Umbilical cord (tissue), 2 donors: Measurements from ENCODE around the gene GMPPA. TPM values are rescaled to one million over a fixed set of nuclear protein-coding genes. Genes with fewer than 3 reads are reported as not detected.
A peak's percentile ranks its signal among the peaks of the same experiment; 100 is the strongest.

Experiments
- DNase-seq: peaks from one replicate; pipeline ENCODE4 v3.0.0-alpha.2; 2015; ENCODE audit warnings: low spot score
- total RNA-seq: library from RNA; depleted of rRNA; stranded (reverse); fragments of >200 nt; gene quantifications from one replicate; pipeline ENCODE4 v1.2.3, GENCODE V29; 2014; ENCODE audit warnings: low replicate concordance; ENCODE audit not compliant: insufficient read depth

GMPPA gene
- total RNA-seq, 1 donor from 2014 or later: 44.1 TPM

DNA sequence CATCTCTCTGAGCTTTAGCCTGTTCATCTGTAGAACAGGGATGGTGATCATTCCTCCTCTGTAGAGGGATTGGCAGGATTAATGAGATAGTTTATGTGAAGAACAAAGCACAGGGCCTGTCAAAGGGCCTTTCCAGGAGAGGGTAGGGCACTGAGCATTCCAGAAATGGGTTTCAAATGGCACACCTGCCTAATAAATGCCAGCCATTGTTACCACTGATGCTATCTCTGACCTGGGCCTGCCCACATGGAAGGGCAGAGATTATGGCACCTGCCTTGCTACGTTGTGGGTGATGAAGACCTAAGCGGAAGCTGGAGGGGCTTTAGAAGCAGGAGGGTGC is 31.0 kb upstream of the GMPPA start:
- DNase-seq: no peak

DNA sequence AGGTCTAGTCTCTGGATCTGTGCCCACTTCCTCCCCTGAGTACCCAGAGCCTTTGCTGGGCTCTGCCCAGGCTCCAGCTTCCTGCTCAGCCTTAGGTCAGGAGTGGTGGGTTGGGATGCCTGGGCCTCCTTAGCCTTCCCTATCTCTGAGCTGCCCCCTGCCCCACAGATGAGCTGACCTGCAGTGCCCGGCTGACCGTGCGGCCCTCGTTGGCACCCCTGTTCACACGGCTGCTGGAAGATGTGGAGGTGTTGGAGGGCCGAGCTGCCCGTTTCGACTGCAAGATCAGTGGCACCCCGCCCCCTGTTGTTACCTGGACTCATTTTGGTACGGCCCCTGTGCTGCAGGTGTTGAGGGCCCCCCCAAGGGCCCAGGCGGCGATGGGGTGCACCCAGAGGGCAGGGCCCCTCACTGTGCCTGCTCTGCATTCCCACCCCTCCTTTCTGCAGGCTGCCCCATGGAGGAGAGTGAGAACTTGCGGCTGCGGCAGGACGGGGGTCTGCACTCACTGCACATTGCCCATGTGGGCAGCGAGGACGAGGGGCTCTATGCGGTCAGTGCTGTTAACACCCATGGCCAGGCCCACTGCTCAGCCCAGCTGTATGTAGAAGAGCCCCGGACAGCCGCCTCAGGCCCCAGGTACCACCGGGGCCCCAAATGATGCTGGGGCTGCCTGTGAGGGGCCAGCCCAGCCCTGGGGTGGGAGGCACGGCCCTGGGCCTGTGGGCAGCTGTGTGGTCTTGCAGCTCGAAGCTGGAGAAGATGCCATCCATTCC is 30.1 kb upstream of the GMPPA start:
- no peak for DNase-seq

DNA sequence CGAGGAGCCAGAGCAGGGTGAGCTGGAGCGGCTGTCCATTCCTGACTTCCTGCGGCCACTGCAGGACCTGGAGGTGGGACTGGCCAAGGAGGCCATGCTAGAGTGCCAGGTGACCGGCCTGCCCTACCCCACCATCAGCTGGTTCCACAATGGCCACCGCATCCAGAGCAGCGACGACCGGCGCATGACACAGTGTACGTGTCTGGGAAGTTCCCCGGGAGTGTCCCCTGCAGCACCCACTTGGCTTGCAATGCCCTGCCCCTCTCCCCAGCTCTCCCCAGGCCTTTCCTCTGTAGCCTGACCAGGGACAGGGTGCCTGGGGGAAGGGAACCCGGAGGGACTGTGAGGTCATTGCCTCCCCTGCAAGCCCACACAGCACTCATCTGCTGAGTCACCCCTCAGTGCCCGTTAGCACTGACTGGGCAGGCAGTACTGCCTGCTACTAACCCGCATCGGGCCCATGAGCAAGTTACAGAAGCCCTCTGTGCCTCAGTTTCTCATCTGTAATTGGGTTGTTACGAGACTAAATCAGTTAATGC is 29.4 kb upstream of the GMPPA start:
- DNase-seq: no peak

DNA sequence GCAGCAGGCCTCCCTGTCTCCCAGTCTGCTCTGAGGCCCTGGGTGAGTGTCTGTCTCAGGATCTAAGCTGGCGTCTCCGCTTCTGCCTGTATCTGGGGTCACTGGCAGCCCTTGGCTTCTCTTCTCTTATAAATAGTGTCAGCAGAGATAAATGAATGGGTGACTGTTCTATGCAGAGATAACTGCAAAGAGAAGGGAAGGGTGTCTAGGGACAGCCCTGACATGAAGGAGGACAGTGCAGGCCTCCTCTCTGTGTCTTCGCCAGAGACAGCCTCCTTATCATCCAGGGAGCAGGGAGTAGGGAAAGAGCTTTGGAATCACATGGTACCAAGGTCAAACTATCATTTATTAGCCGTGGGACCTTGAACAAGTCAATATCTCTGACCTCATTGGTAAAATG is 28.3 kb upstream of the GMPPA start:
- no peak for DNase-seq

DNA sequence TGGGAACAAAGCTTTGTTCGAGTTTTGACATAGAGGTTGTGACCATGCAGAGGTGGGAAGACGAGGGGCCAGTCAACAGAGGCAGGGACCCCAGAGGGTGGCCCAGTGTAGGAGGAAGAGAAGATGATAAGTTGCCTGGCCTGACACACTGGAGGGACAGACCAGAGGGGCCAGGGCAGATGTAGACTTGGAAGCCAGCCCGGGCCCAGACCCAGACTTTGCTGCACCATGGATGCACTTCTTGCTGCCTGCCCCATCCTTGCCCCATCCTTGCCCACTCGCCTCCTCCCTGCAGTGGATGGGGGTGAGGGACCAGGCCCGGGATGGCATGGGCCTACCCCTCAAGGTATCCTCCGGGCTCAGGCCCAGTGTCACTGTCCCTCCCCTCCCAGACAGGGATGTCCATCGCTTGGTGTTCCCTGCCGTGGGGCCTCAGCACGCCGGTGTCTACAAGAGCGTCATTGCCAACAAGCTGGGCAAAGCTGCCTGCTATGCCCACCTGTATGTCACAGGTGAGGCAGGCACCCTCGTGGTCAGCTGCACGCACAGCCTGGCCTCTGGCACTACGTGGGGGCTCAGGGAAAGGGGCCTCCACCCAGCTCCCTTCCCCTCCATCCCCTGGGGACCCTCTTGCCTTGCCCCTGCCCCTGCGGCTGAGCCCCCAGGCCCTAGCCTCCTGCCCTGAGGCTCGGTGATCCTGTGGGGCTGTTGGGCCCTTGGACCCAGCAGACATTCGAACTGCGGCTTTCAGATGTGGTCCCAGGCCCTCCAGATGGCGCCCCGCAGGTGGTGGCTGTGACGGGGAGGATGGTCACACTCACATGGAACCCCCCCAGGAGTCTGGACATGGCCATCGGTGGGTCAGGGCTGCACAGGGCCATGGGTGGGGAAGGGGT is 27.0 kb upstream of the GMPPA start:
- no peak for DNase-seq

DNA sequence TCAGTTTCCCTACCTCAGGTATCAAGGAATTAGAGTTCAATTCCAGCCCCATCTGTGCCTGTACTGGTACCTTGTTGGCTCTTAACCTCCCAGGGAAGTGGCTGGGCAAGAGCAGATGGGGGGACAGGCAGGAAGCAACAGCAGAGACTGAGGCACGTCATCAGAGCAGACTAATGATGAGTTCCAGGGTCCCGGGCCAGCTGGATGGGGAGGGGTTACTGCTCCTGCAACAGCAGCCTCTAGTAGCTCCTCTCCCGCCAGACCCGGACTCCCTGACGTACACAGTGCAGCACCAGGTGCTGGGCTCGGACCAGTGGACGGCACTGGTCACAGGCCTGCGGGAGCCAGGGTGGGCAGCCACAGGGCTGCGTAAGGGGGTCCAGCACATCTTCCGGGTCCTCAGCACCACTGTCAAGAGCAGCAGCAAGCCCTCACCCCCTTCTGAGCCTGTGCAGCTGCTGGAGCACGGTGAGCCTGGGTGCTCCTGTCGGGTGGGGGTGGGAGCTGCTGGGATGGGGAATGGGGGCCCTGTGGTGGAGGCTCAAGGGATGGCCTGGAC is 26.0 kb upstream of the GMPPA start:
- DNase-seq: no peak

DNA sequence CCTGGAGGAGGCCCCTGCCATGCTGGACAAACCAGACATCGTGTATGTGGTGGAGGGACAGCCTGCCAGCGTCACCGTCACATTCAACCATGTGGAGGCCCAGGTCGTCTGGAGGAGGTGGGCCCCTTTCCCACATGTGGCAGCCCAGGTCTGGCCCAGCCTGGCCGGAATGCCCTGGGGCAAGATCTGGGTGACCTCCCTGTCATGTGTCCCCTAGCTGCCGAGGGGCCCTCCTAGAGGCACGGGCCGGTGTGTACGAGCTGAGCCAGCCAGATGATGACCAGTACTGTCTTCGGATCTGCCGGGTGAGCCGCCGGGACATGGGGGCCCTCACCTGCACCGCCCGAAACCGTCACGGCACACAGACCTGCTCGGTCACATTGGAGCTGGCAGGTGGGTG is 25.2 kb upstream of the GMPPA start:
- DNase-seq: no peak

DNA sequence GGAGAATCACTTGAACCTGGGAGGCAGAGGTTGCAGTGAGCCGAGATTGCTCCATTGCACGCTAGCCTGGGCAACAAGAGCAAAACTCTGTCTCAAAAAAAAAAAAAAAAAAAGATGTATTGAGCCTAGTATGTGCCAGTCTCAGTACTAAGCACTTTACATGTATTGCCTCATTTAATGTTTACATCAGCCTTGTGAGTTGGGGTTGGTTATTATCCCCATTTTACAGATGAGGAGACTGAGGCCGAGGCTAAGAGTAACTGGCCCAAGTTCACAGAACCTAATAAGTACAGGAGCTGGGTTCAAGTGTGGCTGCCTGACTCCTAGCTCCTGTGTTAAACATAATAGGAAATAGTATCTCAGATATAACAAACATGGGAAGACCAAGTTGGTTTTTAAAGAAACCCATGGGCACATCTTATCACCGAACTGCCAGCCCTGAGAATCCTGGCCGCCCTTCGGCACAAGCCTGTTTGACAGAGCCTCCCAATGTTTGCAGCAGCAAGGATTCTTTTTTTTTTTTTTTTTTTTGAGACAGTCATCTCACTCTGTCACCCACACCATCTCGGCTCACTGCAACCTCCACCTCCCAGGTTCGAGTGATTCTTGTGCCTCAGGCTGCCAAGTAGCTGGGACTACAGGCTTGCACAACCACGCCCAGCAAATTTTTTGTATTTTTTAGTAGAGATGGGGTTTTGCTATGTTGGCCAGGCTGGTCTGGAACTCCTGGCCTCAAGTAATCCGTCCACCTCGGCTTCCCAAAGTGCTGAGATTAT is 24.2 kb upstream of the GMPPA start:
- no peak for DNase-seq

DNA sequence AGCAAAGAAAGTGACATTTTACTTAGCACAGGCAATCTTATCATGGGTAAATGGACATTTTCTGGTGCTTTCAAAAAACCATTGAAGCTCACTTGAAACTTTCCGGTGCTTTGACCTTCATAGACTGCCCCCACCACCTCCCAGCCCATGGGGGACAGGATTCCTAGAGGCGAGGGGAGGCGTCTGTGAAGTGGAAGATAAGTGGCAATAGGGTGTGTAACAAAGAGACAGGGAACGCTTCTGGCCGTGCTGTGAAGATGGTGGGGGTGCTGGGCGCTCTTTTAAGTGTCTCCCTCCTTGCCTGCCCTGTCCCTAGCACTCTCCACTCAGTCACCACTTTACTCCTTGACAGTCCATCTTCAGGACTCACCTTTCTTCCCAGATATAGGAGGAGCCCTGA is 23.4 kb upstream of the GMPPA start:
- DNase-seq: no peak

DNA sequence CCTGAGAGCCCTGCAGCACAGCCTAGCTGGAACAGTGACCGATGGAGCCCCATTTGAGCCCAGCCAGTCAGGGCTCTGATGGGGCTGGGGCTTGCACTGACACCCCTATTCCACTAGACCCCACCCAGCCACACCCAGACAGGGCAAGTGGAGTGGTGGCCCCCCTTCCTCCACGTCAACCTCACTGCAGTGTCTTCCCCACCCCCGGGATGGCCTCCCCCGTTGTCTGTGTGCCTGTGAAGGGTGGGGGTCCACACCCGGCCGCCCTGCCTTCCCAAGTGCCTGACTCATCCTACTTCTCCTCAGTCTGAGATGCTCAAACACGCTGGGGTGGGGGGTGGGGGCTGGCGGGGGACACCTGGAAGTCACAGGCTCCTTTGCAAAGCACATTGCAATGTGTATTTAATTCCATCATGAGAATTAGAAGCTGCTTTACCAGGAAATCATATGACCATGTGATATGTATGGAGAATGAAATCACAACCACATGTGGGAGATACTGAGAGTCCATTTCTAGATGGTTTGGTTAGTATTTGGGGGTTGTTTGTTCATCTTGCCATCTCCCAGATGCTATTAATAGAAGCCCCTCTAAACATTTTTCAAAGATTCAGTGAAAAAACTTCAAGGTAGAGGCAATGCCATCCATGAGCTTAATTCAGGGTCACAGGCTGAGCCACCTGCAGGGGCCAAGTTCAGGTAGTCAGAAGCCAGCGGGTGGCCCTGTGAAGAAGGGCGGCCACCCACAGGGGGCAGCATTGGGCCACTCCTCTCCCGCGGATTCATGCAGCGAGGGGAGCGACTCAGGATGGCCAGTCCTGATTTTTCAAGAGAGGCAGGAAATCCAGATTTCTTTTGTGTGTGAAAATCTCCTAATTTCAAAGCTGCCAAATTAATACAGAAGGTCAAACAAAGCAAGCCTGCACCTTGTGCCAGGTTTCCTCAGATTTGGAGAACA is 22.7 kb upstream of the GMPPA start:
- DNase-seq: peak; percentile 55

DNA sequence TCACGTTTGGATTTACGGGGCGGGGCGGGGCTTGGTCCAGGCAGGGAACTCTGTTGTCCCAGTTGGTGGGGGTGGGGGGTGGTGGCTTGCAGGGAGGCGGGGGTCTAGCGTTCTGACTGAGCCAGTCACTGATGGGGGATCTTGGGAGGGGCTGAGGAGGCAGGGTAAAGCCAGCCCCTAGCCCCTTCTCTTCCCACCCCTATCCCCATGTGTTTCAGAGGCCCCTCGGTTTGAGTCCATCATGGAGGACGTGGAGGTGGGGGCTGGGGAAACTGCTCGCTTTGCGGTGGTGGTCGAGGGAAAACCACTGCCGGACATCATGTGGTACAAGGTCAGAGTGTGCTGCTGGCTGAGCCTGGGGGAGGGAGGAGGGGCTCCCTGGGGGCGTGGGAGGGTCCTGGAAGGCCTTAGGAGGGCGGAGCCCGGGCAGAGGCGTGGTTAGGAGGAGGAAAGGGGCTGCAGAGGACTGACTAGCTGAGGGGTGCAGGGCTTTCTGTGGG is 22.0 kb upstream of the GMPPA start:
- DNase-seq: no peak

DNA sequence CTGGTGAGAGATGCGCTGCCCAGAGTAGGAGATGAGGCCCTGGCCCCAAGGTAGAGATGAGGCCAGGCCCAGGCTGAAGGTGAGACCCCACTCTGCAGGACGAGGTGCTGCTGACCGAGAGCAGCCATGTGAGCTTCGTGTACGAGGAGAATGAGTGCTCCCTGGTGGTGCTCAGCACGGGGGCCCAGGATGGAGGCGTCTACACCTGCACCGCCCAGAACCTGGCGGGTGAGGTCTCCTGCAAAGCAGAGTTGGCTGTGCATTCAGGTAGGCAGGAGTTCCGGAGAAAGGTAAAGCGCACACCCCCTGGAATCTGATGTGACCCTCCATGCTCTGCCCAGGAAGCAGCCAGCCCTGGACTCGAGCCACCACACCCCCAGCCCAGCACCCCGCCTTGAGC is 21.5 kb upstream of the GMPPA start:
- no peak for DNase-seq

DNA sequence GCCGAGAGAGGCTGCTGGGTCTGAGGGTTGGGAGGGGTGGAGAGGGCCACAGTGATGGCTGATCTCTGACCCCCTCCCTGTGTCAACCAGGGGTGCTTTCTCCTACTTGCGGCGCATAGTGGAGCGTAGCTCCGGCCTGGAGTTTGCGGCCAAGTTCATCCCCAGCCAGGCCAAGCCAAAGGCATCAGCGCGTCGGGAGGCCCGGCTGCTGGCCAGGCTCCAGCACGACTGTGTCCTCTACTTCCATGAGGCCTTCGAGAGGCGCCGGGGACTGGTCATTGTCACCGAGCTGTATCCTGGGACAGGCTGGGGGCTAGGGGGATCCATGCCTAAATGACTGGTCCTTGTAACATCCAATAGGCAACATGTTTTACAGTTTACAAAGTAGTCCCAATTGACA is 20.9 kb upstream of the GMPPA start:
- DNase-seq: no peak

DNA sequence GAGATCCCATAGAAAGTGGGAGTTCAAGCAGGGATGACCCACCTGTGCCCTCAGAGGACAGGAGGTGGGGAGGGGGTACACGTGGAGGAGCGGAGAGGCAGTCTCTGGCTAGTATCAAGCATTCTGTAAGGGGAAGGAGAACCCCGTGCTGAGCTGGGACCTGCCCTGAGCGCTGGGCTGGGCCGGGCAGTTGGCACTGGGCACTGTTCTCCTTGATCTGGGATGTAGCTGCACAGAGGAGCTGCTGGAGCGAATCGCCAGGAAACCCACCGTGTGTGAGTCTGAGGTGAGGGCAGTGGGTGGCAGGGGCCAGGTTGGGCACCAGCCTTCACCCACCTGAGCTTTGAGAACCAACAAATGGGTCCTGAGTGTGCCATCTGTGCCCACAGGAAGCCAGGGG is 19.8 kb upstream of the GMPPA start:
- DNase-seq: no peak

DNA sequence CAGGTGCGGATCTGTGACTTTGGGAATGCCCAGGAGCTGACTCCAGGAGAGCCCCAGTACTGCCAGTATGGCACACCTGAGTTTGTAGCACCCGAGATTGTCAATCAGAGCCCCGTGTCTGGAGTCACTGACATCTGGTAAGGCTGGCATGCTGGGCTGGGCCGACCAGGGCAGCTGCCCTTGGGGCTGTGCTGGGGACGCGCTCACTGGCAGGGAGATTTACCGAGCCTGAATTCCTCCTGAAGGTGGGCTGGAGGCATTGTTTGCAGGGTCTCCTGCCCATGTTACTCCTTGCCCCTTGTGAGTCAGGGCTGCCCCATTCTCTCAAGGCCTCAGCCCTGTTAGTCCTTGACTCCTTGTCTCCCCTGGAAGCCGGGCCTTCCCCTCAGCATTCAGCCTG is 18.7 kb upstream of the GMPPA start:
- no peak for DNase-seq

DNA sequence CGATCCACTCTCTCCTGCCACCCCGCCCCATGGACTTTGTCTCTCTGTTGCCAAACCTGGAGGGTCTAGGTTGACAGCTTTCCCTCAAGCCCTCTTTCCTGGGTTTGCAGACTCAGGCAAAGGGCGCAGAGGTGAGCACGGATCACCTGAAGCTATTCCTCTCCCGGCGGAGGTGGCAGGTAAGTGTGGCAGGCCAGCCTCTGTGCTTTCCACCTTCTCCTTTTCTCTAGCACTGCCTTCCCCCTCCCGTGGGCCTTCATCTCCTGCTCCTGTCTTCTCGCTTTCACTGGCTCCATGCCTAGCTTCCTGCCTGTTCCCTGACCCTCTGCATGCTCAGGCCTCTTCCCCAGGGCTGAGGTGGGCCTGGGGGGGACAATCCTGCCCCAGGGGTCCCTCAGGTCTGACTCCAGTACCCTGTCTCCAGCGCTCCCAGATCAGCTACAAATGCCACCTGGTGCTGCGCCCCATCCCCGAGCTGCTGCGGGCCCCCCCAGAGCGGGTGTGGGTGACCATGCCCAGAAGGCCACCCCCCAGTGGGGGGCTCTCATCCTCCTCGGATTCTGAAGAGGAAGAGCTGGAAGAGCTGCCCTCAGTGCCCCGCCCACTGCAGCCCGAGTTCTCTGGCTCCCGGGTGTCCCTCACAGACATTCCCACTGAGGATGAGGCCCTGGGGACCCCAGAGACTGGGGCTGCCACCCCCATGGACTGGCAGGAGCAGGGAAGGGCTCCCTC is 15.9 kb upstream of the GMPPA start:
- no peak for DNase-seq

DNA sequence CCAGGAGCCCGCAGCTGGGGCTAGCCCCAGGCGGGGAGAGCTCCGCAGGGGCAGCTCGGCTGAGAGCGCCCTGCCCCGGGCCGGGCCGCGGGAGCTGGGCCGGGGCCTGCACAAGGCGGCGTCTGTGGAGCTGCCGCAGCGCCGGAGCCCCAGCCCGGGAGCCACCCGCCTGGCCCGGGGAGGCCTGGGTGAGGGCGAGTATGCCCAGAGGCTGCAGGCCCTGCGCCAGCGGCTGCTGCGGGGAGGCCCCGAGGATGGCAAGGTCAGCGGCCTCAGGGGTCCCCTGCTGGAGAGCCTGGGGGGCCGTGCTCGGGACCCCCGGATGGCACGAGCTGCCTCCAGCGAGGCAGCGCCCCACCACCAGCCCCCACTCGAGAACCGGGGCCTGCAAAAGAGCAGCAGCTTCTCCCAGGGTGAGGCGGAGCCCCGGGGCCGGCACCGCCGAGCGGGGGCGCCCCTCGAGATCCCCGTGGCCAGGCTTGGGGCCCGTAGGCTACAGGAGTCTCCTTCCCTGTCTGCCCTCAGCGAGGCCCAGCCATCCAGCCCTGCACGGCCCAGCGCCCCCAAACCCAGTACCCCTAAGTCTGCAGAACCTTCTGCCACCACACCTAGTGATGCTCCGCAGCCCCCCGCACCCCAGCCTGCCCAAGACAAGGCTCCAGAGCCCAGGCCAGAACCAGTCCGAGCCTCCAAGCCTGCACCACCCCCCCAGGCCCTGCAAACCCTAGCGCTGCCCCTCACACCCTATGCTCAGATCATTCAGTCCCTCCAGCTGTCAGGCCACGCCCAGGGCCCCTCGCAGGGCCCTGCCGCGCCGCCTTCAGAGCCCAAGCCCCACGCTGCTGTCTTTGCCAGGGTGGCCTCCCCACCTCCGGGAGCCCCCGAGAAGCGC is 15.0 kb upstream of the GMPPA start:
- DNase-seq: peak; percentile 58

DNA sequence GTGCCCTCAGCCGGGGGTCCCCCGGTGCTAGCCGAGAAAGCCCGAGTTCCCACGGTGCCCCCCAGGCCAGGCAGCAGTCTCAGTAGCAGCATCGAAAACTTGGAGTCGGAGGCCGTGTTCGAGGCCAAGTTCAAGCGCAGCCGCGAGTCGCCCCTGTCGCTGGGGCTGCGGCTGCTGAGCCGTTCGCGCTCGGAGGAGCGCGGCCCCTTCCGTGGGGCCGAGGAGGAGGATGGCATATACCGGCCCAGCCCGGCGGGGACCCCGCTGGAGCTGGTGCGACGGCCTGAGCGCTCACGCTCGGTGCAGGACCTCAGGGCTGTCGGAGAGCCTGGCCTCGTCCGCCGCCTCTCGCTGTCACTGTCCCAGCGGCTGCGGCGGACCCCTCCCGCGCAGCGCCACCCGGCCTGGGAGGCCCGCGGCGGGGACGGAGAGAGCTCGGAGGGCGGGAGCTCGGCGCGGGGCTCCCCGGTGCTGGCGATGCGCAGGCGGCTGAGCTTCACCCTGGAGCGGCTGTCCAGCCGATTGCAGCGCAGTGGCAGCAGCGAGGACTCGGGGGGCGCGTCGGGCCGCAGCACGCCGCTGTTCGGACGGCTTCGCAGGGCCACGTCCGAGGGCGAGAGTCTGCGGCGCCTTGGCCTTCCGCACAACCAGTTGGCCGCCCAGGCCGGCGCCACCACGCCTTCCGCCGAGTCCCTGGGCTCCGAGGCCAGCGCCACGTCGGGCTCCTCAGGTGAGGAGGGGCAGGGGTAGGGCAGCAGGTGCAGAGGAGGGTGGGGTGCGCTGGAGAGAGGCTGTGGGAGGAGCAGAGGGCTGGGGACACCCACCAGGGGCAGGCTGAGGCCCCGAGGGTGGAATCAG is 14.1 kb upstream of the GMPPA start:
- no peak for DNase-seq
